Measurements from ENCODE around the gene WWOX. TPM values are rescaled to one million over a fixed set of nuclear protein-coding genes. Genes with fewer than 3 reads are reported as not detected.

Gene WWOX
- polyA plus RNA-seq, 1 donor from 2014 or later = 25.6 TPM

DNA sequence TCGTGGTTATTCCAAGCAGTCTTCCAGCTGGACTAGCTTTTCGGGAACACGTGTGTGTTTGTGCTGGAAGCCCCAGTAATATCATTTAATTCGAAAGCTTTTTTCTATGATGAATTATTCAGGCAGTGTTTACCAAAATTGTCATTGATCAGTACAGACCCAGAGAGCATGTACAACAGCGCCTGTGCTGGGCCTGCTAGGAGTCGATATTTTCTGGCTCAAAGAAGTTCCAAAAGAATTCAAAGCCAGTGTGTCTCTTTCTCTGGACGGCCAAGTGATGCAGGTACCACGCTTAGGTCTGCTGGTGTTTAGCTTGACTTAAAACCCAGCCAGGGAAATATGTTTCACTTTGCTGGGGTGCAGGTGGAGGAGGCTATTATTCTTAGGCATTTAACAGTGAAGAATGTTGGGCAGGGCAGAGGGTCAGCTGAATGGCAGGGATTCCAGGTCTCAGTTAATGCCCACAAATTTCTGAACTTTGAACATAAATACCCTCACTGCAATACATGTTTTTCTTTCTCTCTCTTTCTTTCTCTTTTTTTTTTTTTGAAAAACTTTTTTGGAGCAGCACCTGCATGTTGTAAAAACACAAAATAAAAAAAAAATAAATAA is 401.3 kb downstream of the WWOX start:
- H3K9ac ChIP-seq (ENCODE audit: low read length) = no peak overlapping the region
- no peaks in the 10 kb centered on the region for H3K36me3 ChIP-seq (ENCODE audit: insufficient read depth, low read length)
- no peak overlapping the region for H3K4me2 ChIP-seq (ENCODE audit: low read length)
- H3K4me3 ChIP-seq (ENCODE audit: low read length) = no peak overlapping the region
- H3K79me2 ChIP-seq (replicated peaks; ENCODE audit: insufficient read depth, low read length) = no peaks in the 10 kb centered on the region
- no peaks in the 10 kb centered on the region for H3F3A ChIP-seq (ENCODE audit: insufficient read depth, low read length, poor library complexity, severe bottlenecking)
- H2AFZ ChIP-seq (ENCODE audit: low read depth, low read length) = no peak overlapping the region
- H3K27ac ChIP-seq (ENCODE audit: low read length) = no peak overlapping the region
- TF ChIP-seq RAD21 (conservative IDR thresholded peaks at IDR 0.05) (no peak), REST (IDR thresholded peaks at IDR 0.05; ENCODE audit: borderline replicate concordance) (no peak), TAF1 (IDR thresholded peaks at IDR 0.05; ENCODE audit: low read depth) (no peak), SMC3 (conservative IDR thresholded peaks at IDR 0.05; ENCODE audit: poor library complexity) (no peak), EZH2 (IDR thresholded peaks at IDR 0.05; ENCODE audit: borderline replicate concordance, insufficient read depth, low read length, poor library complexity, severe bottlenecking) (no peak), EP300 (conservative IDR thresholded peaks at IDR 0.05; ENCODE audit: poor library complexity, severe bottlenecking) (no peak), POLR2AphosphoS5 (IDR thresholded peaks at IDR 0.05) (no peak), MXI1 (conservative IDR thresholded peaks at IDR 0.05; ENCODE audit: poor library complexity, severe bottlenecking) (no peak)
- TF ChIP-seq, protein P1, sequence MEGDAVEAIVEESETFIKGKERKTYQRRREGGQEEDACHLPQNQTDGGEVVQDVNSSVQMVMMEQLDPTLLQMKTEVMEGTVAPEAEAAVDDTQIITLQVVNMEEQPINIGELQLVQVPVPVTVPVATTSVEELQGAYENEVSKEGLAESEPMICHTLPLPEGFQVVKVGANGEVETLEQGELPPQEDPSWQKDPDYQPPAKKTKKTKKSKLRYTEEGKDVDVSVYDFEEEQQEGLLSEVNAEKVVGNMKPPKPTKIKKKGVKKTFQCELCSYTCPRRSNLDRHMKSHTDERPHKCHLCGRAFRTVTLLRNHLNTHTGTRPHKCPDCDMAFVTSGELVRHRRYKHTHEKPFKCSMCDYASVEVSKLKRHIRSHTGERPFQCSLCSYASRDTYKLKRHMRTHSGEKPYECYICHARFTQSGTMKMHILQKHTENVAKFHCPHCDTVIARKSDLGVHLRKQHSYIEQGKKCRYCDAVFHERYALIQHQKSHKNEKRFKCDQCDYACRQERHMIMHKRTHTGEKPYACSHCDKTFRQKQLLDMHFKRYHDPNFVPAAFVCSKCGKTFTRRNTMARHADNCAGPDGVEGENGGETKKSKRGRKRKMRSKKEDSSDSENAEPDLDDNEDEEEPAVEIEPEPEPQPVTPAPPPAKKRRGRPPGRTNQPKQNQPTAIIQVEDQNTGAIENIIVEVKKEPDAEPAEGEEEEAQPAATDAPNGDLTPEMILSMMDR (IDR thresholded peaks at IDR 0.05; ENCODE audit: poor library complexity, severe bottlenecking) = no peak
- H3K27me3 ChIP-seq (ENCODE audit: insufficient read depth, low read depth, low read length) = no peaks in the 10 kb centered on the region
- no peaks in the 10 kb centered on the region for H3K9me2 ChIP-seq (ENCODE audit: insufficient read depth, low read length)
- peaks cover 4% of the 10 kb centered on the region for H3K9me3 ChIP-seq (ENCODE audit: low read length)
- no peaks in the 10 kb centered on the region for H4K20me1 ChIP-seq (ENCODE audit: insufficient read depth)

GRCh38 chr16:78501744-78502143 is 402.3 kb downstream of the WWOX start:
- Histone ChIP-seq H3K9ac (ENCODE audit: low read length) (no peak overlapping the region), H3K9me2 (ENCODE audit: insufficient read depth, low read length) (no peaks in the 10 kb centered on the region), H3K9me3 (ENCODE audit: low read length) (no peaks in the 10 kb centered on the region), H3K4me3 (ENCODE audit: low read length) (no peak overlapping the region), H3K79me2 (replicated peaks; ENCODE audit: insufficient read depth, low read length) (no peaks in the 10 kb centered on the region), H3F3A (ENCODE audit: insufficient read depth, low read length, poor library complexity, severe bottlenecking) (no peaks in the 10 kb centered on the region), H3K4me2 (ENCODE audit: low read length) (no peak overlapping the region), H4K20me1 (ENCODE audit: insufficient read depth) (no peaks in the 10 kb centered on the region), H3K27me3 (ENCODE audit: insufficient read depth, low read depth, low read length) (no peaks in the 10 kb centered on the region), H2AFZ (ENCODE audit: low read depth, low read length) (no peak overlapping the region), H3K36me3 (ENCODE audit: insufficient read depth, low read length) (no peaks in the 10 kb centered on the region), H3K27ac (ENCODE audit: low read length) (no peak overlapping the region)
- TF ChIP-seq RAD21 (conservative IDR thresholded peaks at IDR 0.05) (no peak), TAF1 (IDR thresholded peaks at IDR 0.05; ENCODE audit: low read depth) (no peak), EZH2 (IDR thresholded peaks at IDR 0.05; ENCODE audit: borderline replicate concordance, insufficient read depth, low read length, poor library complexity, severe bottlenecking) (no peak), MXI1 (conservative IDR thresholded peaks at IDR 0.05; ENCODE audit: poor library complexity, severe bottlenecking) (no peak), POLR2AphosphoS5 (IDR thresholded peaks at IDR 0.05) (no peak), REST (IDR thresholded peaks at IDR 0.05; ENCODE audit: borderline replicate concordance) (no peak), EP300 (conservative IDR thresholded peaks at IDR 0.05; ENCODE audit: poor library complexity, severe bottlenecking) (no peak), SMC3 (conservative IDR thresholded peaks at IDR 0.05; ENCODE audit: poor library complexity) (no peak)
- TF ChIP-seq, protein P1 (IDR thresholded peaks at IDR 0.05; ENCODE audit: poor library complexity, severe bottlenecking) = no peak

Data from neural cell (in vitro differentiated cells).